Activated CD4-positive, alpha-beta T cell treated with anti-CD3 and anti-CD28 coated beads, Interleukin-2, amount 50 U/mL, for 4 hours (primary cell): ENCODE measurements around the gene TYW3.

Experiments
- DNase-seq, 2 experiments: peaks; one replicate each; pipeline ENCODE4 v3.0.0-alpha.2; 2020

TYW3 gene, protein sequence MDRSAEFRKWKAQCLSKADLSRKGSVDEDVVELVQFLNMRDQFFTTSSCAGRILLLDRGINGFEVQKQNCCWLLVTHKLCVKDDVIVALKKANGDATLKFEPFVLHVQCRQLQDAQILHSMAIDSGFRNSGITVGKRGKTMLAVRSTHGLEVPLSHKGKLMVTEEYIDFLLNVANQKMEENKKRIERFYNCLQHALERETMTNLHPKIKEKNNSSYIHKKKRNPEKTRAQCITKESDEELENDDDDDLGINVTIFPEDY

GRCh38 chr1:74732960-74733603 lies at the start of gene TYW3, which contains the start of gene CRYZ:
TYW3 (plus strand) TSS chr1:74733152; CDS start chr1:74733245, 93 bp downstream.
CRYZ (minus strand) TSS chr1:74733050; CDS start chr1:74724821, 8,229 bp downstream.
- DNase-seq = peak; percentile 83 to 84

GRCh38 chr1:74683656-74684055 lies 49.3 kb upstream of the TYW3 start:
- no peak for DNase-seq

DNA sequence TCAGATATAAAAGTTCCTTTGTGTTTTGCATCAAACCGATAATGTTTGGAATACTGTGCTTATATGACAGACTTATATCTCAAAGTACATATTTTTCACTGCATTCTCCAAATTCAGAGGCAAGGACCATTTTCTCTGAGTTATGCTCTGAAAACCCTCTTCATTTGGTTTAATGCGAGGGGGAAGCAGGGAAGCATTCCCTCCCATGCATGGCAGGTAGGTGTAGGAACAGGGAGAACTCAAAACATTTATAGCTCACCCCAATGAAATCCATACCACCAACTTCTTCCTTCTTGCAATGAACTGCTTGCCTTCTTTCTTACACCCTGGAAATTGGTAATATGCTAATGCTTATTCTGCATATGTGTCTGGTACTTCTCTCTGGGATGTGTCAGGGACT lies 48.7 kb upstream of the TYW3 start:
- DNase-seq = no peak

DNA sequence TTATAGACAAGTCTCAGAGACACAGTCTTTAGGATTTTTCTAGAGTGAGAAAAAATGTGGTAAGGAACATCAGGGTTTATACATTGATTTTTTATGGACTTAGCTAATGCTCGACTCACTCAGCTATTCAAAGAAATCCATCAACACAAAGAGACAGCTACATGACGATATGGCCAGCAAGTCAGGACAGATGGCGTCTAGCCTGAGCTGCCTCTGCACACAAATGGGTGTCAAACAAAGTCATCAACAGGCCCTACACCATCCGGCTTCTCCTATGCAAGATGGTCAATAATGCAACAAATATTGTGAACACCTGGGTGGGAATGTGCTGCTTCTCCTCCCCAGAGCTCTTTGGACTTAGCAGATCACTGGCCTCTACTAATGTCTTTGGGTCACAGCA lies 46.0 kb upstream of the TYW3 start:
- DNase-seq = no peak

DNA sequence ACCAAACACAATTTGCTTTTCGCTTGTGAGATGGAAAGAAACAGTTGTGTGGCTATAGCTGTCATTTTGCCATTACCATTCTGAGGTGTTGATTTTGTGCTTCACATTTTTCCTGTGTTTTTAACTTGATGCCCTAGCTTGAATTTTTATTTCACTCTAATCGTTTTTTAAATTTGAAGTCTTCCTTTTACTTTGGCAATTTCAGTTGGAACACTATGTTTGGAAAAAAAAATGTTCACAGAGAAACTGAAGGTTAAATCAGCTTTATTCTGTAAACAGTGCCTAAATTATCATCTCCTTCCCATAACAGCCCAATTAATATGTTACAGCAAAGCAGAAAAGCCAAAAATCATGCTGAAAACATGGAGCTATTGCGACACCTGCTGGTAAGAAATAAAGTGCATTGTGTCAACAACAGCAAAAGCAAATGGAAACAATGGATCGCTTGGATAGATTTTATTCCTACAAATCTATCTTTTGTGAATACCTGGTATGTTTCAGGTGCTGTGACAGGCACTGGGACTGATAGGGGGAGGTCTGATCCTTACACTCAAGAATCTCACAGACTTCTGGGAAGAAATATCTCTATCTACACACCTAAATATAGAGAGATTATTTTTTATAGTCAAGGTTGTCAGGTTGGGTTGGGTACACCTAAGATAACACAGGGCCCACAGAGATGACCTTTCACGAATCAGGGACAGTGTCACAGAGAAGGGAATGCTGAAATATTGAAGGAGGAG lies 43.2 kb upstream of the TYW3 start:
- peak; percentile 8 to 9 for DNase-seq

- no peak for DNase-seq
Measured at GRCh38 chr1:74690364-74690696, 42.6 kb upstream of the TYW3 start.

DNA sequence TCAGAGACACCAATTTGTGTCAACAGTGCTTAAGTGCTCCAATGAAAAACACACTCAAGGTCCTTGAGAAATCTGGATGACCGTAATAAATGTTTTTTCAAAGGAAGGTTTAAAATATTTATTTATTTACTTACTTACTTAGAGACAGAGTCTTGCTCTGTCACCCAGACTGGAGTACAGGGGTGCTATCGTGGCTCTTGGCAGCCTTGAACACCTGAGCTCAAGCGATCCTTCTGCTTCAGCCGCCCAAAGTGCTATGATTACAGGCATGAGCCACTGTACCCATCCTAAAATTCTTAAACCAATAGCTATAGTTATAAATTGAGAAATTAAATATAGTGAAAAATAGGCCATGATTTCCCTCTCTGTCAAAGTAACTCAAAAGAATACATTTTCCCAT lies 42.0 kb upstream of the TYW3 start:
- DNase-seq = no peak

DNA sequence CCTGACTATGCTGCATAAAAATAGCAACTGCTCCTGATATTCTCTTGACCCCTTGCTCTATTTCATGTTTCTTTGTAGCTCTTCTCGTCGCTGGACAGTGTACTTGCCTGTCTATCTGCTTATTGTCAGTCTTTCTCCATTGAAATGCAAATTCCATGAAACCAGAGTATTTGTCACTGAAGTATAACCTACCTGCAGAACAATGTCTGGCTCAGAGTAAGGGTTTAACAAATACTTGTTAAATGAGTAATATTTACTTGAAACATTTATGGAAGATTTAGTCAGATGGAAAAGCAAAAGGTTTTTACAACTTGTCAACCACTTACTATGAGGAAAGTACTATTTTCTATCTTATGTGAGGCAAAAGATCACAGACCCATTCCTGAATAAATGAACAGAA lies 39.5 kb upstream of the TYW3 start:
- DNase-seq = no peak

DNA sequence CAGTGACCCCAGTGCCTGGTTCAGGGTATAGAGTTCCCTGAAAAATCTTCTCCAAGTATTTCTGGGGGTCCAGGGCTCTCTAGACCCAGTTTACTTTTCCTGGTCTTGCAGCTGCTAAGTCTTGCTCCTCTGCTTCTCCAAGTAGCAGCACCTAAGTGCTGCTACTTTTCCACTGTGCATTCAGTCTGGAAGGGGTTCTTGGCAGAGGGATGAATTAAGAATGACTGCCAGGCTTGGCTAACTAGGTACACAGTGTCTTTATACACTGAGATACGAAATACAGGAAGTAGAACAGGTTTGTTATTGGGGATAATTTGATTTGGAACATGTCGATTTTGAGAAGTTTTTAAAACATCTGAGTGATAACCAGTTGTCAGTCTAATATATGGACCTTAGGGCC lies 35.1 kb upstream of the TYW3 start:
- DNase-seq = no peak

DNA sequence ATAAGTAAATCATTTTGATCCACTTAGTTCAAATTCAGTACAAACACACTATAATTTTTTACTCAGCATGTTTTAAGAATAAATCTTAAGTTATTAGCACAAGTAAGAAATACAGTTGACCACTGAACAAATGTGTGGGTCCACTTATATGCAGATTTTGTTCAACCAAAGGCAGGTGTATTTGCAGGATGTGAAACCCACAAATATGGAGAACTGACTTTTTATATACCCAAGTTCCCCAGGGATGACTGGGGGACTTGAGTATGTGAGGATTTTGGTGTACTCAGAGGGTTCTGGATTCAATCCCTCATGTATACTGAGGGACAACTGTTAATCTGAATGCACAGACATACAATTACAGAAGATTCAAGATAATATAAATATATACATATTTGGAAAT lies 33.6 kb upstream of the TYW3 start:
- no peak for DNase-seq

- DNase-seq = no peak
Measured at GRCh38 chr1:74703386-74704182, 29.4 kb upstream of the TYW3 start.

DNA sequence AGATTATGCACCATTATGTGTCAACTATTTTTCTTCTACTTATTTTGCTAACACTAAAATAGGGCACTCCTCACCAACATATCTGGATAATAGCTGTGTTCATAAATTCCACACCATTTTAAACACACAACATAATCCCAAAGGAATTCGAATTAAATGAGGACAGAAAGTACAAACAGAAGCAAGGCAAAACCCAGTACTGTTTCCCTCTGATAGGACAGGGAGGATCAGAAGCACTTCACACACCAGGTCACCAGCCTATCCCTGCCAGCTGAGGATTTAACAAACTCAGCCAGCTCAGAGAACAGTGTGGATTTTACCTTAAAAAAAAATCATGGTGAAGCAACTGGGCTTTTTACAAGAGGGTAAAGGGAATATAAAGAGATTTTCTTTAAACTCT lies 20.1 kb upstream of the TYW3 start:
- no peak for DNase-seq

- DNase-seq = no peak
Measured at GRCh38 chr1:74713849-74714248, 19.1 kb upstream of the TYW3 start.

- DNase-seq = no peak
Measured at GRCh38 chr1:74714429-74715235, 18.3 kb upstream of the TYW3 start.

GRCh38 chr1:74715236-74715502 lies 17.8 kb upstream of the TYW3 start:
- DNase-seq = no peak

DNA sequence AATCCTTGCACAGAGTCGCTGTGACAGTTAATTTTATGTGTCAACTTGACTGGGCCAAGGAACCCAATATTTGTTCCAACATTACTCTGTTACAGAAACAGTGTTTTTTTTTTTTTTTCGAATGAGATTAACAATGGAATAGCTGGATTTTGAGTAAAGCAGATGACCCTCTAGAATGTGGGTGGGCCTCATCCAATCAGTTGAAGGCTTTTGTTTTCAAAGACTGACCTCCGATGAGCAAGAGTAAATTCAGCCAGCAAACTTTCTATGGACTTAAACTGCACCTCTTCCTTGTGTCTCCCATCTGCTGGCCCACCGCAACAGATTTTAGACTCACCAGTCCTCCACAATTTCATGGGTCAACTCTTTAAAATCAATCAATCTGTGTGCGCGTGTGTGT lies 17.1 kb upstream of the TYW3 start:
- no peak for DNase-seq

DNA sequence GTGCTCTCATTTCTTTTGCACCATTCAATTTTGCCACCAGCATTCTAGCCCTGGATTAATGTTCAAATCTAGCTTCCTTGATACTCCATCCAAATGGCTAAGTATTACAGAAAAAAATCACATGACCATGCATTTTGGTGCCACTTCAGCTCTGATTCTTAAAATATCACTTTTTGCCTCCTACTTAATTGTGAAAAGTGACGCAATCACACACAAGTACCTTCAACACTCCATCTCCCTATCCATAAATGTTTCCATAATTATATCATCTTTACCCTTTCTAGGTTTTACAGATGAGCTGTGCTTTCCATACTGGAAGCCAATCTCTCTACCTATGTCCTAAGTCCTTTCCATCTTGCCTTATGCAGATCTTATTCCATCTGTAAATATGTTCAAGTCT lies 16.1 kb upstream of the TYW3 start:
- no peak for DNase-seq

GRCh38 chr1:74717626-74718025 lies 15.3 kb upstream of the TYW3 start:
- DNase-seq = no peak

- no peak for DNase-seq
Measured at GRCh38 chr1:74726063-74726462, 6.9 kb upstream of the TYW3 start.

DNA sequence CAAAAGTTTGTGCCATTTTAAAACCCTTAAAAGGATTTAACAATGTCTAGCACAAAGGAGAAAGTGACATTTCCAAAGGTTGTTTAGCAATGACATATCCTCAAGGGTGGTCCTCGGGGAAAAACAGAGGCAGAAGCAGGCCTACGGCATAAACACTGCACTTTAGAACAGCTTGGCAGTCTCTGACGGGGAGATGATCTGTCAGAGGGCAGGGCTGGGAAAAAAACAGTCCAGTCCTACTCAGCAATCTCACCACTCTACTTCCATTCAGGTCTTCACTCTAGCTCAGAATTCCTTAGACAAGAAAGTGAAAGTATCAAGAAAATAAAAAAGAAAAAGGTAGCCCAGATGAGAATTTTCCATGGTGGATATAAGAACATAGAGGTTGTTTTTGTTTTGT lies 4.2 kb upstream of the TYW3 start:
- no peak for DNase-seq

GRCh38 chr1:74729741-74730478 lies 3.0 kb upstream of the TYW3 start:
- DNase-seq = no peak

GRCh38 chr1:74731399-74732052 lies 1.4 kb upstream of the TYW3 start:
- no peak for DNase-seq
